IPS DF 4.7 (cell line): Measurements from ENCODE around the gene SFXN5.
"Not testable (repeated sequence)": the region's sequence is repeated elsewhere in the genome, so short reads cannot be mapped to it uniquely, and the experiment has no call there.

ENCODE experiments used
- DNase-seq: peaks from one replicate; pipeline ENCODE4 v3.0.0-alpha.2; 2013; ENCODE audit warnings: low spot score; ENCODE audit errors: extremely low read depth

Gene SFXN5

GRCh38 chr2:72908741-72909140 lies 162.8 kb downstream of the SFXN5 start:
- DNase-seq, result no peak

GRCh38 chr2:72907369-72907768 lies 164.1 kb downstream of the SFXN5 start:
- DNase-seq, result not testable (repeated sequence)

- no peak for DNase-seq
These were observed 170.1 kb downstream of the SFXN5 start for GRCh38 chr2:72901426-72901825.

- DNase-seq, result no peak
These were observed 171.2 kb downstream of the SFXN5 start for GRCh38 chr2:72900191-72900825.

- DNase-seq, result no peak
These were observed 173.0 kb downstream of the SFXN5 start for GRCh38 chr2:72898585-72898906.

- DNase-seq, result no peak
These were observed 173.5 kb downstream of the SFXN5 start for GRCh38 chr2:72897785-72898584.

- no peak for DNase-seq
These were observed 175.1 kb downstream of the SFXN5 start for GRCh38 chr2:72896446-72896845.

- no peak for DNase-seq
These were observed 175.7 kb downstream of the SFXN5 start for GRCh38 chr2:72895759-72896281.

GRCh38 chr2:72895154-72895553 lies 176.4 kb downstream of the SFXN5 start:
- DNase-seq, result no peak

- DNase-seq, result no peak
These were observed 177.0 kb downstream of the SFXN5 start for GRCh38 chr2:72894514-72894913.

GRCh38 chr2:72893594-72894319 lies 177.8 kb downstream of the SFXN5 start:
- DNase-seq, result no peak

- DNase-seq, result no peak
These were observed 178.9 kb downstream of the SFXN5 start for GRCh38 chr2:72892506-72893173.
